LNCAP (cell line): ENCODE results near the gene GANC.

Source experiments
- CTCF ChIP-seq: fragments of 450-650 bp; IDR thresholded peaks from 2 replicates; pipeline ENCODE4 v1.5.1; 2017; ENCODE audit warnings: mild to moderate bottlenecking

GANC gene

GRCh38 chr15:42365921-42366550 lies 93.0 kb downstream of the GANC start:
- TF ChIP-seq CTCF, result no peak

- no peak for TF ChIP-seq CTCF
Observed at GRCh38 chr15:42367041-42367440, 94.0 kb downstream of the GANC start.

GRCh38 chr15:42368096-42368495 lies 95.1 kb downstream of the GANC start:
- TF ChIP-seq CTCF, result no peak

GRCh38 chr15:42371096-42371495 lies 98.1 kb downstream of the GANC start:
- TF ChIP-seq CTCF, result peak; percentile 27; the same call in 1 of the 2 replicates

- TF ChIP-seq CTCF, result no peak
Observed at GRCh38 chr15:42373274-42373673, 100.3 kb downstream of the GANC start.

- no peak for TF ChIP-seq CTCF
Observed at GRCh38 chr15:42373936-42374335, 100.9 kb downstream of the GANC start.

GRCh38 chr15:42374810-42375209 lies 101.8 kb downstream of the GANC start:
- TF ChIP-seq CTCF, result no peak

DNA sequence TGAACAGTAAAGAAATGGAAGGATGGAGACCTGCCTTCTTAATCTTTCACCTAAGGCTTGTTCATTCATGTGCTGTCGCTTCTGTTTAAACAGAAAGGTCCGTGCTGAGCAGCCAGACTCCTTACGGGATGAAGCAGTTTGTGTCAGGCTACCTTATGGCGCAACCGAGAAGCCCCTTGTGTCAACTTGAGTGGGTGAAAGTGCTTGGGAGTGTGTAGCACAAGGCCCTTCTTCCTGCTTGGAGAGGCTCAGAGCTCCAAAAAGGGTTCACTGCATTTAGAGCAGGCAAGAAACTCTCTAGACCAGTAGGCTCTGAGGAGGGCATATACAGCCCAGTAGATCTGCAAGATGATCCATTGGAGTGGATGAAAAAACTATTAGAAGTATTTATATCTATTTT lies 102.3 kb downstream of the GANC start:
- no peak for TF ChIP-seq CTCF
